Stimulated activated CD8-positive, alpha-beta memory T cell treated with anti-CD3 and anti-CD28 coated beads, Interleukin-2, amount 100 ng/mL, for 1 hour (primary cell): ENCODE data around the gene LGALS7.

Experiments
- DNase-seq, 2 donors: peaks; one replicate each; pipeline ENCODE4 v3.0.0-alpha.2; 2020; ENCODE audit warnings: low read depth in 2 of 2

LGALS7 gene

DNA sequence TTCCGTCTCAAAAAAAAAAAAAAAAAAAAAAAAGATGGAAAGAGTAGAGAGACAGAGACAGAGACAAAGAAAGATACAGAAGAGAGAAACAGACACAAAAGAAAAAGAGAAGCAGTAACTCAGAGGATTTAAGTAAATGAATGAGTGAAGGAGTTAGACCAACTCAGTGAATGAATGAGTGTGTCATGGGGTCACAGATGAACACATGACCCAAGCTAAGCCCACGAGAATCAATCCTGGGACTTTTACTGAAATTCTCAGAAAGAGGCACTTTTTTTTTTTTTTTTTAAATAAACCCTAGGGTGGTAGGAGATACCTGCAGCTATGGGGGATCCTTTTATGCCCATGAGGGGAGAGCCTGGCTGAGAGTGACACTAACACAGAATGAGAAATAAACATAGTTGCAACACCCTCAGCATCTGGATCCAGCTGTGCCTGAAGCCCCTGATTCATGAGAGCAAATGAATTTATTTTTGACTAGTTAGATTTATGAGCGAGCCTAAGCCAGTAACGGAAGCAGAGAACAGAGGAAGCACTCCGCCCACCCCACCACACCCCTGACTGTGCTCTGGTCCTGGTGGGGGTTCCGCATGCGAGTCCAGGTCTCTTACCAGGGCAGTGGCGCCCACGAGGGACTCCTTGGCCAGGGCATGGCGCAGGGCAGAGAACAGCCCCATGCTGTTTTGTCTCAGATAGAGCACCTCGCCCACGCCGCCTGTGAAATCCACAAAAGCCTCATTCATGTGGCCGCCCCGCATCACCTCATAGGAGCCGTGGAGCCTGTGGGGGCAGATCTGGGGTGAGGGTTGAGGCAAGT lies 33.7 kb downstream of the LGALS7 start:
- no peak for DNase-seq

DNA sequence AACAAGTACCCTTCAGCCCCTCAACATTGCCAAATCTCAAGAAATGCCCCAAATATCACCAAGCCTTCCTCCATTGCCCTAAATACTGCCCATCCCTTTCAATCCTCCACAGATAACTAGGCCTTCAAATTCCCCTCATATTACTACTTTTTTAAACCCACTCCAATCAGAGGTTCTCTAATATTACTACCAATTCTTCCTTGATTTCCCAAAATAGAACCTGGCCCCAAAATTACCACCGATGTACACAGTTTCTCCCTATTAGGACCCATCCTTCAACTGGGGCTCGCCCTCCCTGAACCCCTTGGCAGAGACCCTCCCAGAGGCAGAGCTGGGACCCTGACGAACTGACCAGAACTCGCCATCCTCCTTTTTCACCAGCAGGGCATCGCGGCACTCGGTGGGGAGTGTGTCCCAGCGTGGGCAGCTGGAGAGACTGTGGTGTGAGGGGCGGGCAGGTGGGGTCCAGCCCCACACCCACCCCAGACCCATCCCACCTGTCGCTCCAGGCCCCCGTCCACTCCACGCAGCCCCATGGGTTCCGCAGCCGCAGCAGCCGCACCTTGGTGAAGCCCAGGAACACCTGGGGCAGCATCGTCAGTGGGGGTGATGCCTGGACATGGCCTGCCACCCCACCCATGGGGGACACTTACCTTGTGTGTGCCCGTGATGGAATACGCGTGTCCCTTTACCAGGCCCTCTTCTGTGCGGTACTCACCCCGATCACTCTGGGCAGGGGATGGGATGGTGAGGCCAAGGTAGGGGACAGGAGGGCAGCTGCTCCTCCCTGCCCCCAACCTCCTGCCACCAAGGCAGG lies 35.2 kb downstream of the LGALS7 start:
- no peak for DNase-seq

DNA sequence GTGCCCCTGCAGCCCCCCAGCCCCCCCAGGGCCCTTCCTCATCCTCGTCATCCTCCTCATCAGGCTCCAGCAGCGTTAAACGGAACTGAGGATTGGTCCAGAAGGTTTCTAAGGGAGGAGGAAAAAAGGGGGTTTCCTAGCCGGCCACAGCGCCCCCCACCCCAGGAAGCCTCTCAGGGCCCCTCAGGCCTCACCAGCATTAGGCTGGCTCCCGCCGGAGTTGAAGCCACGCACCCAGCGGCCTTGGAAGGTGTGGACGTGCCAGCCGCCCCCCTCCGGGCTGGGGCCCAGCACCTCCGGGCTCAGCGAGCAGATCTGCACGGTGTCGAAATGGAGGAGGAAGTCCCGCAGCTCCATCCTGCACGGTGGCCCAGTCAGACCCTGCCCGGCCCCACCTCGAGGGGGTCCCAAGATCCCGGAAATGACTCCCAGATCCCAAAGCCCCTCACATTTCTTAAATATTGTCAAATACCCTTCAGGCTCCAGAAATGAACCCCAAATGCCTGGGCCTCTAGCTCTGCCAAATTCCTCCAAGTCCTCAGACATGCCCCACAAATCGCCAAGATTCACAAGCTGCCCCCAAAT lies 35.9 kb downstream of the LGALS7 start:
- DNase-seq: no peak

DNA sequence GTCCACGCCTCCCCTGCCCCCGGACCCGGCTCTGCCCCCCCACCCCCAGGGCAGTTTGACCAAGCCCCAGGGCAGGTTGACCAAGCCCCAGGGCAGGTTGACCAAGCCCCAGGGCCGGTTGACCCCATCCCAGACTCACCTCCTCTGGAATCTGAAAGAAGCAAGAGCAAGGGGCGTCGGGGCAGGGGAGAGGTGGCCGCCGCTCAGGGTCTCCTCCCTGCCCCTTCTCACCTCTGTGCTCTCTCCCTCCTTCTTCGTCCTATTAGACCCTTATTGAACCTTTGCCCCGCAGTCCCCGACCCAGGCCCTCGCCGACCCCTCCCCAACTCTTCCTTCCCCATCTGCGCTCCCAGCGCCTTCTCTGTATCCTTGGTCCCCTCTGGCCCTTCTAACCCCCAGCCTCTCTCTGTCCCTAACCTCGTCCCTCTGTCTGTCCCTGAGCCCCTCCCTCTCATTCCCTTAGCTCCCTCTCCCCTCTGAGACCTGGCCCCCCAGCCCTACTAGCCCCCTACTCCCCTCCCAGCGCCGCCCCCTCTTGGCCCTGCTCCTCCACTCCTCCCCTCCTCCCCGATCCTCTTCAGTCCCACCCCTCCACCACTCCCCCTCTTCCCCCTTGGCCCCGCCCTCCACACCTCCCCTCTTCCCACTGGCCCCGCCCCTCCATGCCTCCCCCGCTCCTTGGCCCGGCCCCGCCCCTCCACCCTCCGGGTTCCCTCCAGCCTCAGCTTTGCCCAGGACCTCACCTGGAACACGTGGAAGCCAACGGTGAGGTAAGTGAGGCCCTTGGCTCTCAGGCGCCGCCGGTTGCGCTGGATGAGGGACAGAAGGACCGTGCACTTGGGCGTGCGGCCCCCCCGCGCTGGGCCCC lies 36.7 kb downstream of the LGALS7 start:
- DNase-seq: peak in 1 of 2 donors; percentile 55

DNA sequence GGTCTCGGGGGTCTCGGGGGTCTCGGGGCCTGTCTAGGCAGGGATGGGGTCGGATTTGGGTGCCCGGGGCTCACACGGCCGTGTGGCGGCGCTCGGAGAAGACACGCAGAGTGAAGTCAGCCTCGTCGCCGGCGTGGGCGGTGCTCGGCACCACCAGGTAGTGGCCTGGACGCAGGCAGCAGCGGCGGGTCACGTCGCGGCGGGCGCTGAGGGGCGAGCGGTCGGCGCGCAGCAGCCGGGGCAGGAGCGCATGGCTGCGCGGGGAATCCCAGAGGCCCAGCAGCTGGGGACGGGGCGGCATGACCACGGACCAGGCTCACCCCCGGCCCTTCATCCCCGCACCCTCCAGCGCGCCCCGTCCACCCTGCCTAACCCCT lies 37.3 kb downstream of the LGALS7 start:
- DNase-seq: no peak

DNA sequence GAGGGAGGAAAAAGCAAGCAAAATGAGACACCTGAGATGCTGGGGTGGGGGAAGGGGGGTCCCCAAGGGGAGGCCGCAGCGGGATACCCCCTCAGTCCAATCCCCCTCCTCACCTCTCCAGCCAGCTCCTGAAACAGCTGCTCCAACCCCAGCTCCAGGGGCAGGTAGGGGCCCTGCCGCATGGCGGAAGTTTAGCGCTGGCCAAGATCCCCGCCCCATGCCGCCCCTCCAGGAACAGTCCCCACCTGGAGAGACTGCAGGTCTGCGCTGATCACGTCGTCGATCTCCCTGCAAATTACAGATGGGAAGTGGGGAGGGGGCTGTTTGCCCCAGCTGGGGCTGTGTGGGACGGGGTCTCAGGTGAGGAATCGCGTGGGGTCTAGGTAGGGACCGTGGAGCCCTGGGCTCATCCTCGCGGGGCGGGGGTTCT lies 38.0 kb downstream of the LGALS7 start:
- DNase-seq: no peak

DNA sequence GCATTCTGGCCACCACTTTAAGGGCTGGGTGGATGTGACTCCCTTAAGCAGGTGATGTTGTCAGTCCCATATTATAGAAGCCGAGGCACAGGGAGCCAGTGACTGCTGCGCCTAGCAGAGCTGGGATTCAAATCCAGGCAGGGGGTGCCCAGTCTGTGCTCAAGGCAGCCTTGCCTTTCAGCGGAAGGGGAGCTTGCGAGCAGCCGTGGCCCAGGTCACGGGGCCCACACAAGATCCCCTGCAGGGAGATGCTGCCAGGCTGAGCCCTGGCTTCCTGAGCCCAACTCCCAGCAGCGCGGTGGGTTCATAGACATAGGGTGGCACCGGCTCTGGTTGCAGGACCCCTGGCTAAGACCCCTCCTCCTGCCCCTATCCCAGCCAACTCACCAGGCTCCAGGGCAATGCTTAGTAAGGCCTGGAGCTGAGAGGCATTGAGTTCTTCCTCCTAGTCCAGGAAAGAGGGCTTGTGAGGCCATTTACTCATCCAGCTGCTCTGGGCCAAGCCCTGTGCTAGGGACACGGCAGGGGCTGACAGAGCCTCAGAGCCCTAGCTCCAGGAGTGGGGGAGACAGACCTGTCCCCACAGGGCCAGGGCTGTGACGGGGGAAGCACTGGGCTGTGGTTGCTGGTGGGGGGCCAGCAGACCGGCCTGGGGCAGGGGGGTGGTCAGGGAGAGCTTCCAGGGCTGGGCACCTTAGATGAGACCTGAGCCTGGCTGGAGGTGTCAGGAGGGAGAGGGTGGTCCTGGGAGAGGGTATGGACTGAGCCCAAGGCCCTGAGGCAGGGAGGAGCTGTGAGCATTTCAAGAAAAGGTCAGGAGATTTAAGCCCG lies 38.7 kb downstream of the LGALS7 start:
- no peak for DNase-seq

DNA sequence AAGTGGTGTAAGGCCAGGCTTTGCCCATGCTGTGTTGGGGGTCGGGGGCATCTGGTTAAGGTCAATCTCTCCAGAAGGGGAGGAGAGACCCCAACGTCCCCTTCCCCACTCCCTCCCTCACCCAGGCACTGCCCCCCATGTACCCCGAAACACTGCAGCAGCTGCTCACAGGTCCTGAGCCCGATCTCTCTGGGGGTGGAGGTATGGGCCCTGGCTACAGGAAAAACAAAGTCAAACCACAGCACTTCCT lies 39.2 kb downstream of the LGALS7 start:
- DNase-seq: no peak

DNA sequence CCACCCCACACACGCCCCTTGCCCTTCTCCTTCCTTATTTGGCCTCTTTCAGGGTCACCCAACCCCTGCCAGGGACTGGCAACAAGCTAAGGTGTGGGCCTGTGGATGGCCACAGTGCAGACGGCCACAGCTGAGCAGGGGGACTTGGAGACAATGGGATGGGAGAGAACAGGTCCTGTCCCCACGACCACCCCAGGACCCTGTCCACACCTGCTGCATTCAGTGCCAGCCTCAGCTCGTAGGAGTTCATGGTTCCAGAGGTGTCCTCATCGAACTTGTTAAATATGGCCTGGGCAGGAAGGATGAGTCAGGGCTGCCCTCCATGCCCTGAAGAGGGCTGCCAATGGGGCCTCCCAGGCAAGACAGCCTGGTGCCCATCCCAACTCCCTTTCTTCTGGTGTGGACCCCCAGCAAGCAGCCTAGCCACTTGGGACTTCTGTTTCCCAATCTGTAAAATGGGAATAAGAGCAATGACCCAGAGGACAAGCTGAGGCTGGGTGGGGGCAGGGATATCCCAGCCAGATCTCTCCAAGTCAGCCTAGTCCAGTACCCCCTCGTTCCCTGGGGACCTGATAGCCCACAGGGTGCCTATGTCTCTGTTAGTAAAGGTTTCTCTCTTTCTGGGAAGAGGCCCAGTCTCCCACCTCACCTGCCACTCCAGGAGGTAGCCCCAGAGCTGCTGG lies 39.7 kb downstream of the LGALS7 start:
- no peak for DNase-seq

DNA sequence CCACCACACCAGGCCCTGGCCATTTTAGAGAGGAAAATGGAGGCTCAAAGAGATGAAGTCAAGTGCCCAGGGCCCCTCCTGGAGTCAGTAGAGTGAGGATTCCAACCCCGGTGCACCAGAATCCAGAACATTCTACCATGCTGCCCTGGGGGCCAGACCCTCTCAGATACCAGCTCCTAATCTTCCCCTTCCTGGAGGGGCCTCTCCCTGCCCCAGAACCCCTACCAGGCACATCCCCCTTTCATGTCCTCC lies 40.1 kb downstream of the LGALS7 start:
- DNase-seq: no peak

DNA sequence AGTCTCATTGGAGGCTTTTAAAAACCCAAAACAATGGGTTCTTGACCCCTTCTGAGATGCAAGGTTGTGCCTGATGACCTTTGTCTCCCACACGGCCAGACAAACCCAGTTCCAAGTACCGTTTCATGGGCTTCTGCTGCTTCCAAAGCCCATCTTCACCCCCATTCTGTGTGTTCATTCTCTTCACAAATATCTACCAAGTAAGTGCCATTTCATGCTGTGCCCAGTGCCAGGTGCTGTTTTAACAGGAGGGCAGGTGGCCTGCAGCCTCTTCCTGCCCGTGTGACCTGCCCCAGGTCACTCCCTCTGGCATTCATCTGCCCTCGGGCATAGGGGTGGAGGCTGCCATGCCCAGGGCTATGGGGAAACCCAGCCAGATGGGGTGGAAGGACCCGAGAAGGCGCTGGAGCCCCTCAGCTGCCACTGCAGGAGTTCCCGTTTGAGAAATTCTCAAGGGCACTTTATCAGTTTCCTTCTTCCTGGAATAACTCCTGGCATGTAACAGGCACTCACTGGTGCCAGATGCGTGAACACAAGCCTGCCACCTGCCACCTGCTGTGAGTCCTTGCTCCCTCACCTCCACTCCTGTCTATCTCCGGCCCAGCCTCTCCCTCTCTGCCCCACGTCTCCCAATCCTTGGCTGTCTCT lies 41.5 kb downstream of the LGALS7 start:
- DNase-seq: no peak

DNA sequence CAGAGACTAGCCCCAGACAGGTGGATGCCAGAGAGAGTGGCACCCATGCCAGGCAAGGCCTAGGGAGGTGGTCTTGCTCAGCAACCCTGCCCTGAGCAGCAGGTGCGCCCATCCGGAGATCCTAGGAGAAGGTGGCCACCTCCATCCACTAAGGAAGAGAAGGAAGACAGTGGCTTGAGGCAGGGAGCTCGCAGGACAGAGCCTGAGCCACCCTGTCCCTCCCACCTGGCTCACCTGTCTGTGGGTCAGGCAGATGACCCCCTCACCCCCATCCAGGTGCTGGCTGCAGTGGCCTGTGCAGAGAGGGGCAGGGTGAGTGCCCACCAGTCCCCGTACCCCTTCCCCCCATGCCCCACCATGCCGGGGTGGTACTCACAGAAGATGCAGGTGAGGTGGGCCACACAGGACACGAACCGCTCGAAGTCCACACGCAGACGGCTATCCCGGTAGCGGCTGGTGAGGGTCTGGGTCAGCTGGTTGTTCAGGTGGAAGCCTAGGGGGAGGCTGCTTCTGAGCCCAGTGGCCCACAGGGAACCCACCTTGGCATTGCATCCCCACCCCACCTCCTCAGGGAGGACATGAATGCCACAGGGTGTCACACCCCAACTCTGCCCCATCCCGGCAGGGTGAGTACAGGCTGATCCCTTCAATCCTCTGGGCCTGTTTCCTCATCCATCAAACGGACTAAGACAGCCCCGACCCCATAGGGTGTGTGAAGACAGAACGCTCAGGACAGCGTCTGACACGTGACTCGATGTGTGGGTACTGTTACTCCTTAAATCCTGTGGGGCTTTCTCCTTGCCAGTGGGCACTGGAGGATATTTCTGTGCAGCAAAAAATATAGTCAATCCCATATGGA lies 42.4 kb downstream of the LGALS7 start:
- DNase-seq: no peak

DNA sequence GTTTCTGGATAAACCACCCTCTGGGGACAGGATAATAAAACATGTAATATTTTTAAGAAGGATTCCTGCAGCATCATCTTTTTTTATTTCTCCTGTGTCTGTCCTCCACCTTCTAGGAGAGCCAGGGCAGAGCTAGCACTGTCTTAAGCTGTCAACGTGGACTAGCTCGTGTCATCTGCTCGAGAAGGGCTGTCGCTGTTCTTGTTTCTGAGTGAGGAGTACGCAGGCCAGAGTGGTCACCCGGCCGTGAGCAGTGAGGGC lies 42.9 kb downstream of the LGALS7 start:
- no peak for DNase-seq

DNA sequence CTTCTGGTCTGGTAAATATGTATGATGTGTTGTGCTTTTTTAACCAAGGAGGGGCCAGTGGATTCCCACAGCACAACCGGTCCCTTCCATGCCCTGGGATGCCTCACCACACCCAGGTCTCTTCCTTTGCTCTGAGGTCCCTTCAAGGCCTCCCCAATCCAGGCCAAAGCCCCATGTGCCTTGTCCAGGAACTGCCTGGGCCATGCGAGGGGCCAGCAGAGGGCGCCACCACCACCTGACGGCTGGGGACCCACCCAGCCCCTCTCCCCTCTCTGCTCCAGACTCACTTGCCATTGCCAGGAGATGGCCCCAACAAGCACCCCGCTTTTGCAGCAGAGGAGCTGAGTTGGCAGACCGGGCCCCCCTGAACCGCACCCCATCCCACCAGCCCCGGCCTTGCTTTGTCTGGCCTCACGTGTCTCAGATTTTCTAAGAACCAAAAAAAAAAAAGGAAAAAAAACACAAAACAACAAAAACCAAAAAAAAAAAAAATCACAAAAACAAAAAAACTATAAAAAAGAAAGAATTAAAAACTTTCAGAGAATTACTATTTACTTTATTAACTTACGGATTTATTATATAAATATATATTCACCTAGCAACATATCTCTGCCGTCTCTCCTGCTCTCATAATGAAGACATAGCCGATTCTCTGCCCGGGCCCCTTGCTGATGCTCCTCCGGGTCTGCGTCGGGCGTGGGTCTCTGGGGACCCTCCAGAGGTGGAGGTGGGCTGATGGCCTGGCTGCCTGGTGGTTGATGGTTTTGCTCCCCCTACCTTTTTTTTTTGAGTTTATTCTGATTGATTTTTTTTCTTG lies 43.5 kb downstream of the LGALS7 start:
- DNase-seq: peak; percentile 56 to 67

DNA sequence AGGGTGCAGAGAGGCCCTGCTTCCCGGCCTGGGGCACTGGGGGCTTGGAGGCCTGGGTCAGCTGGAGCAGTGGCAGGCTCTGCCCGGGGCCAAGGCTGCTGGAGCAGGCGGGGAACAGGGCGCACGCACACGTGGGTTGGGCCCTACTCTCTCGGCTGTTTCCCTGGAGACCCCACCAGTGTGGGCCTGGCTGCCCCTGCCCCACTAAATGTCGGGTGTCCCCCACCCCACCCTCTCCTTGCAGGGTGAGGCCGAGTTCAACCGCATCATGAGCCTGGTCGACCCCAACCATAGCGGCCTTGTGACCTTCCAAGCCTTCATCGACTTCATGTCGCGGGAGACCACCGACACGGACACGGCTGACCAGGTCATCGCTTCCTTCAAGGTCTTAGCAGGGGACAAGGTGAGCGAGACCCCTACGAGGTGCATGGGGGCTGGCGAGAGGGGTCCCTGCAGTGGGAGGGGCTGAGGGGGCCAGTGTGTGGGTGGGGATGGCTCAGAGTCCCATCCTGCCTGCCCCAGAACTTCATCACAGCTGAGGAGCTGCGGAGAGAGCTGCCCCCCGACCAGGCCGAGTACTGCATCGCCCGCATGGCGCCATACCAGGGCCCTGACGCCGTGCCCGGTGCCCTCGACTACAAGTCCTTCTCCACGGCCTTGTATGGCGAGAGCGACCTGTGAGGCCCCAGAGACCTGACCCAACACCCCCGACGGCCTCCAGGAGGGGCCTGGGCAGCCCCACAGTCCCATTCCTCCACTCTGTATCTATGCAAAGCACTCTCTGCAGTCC lies 44.4 kb downstream of the LGALS7 start:
- no peak for DNase-seq

DNA sequence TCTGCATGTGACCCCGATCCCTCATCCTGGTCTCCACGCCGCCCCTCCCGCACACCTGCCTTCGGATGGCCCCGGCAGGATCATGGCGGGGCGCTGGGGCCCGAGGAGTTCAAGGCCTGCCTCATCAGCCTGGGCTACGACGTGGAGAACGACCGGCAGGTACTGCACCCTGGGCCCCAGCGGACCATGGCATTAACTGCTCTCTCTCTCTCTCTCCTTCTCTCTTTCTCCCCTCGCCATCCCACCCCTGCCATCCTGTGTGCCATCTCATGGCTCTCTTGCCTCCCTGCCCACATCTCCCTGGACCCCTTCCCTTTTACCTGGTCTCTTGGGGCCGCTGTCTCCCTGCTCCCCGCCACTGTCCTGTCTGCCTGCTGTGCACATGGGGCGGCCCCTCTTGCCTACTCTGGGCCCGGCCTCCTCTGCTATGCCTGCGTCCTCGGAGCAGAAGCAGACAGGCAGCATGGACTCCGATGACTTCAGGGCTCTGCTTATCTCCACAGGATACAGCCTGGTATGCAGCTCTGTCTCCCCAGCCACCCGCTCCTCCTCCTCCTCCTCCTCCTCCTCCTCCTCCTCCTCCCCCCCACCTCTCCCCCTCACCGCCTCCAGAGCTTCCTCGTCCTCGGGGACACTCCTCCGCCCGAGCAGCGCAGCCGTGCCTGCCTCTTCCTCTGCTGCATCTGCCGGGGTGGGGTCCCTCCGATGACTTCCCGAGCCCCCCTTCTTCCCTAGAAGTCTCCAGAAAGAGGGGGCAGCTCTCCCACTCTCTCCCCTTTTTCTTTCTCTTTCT lies 45.3 kb downstream of the LGALS7 start:
- DNase-seq: no peak

DNA sequence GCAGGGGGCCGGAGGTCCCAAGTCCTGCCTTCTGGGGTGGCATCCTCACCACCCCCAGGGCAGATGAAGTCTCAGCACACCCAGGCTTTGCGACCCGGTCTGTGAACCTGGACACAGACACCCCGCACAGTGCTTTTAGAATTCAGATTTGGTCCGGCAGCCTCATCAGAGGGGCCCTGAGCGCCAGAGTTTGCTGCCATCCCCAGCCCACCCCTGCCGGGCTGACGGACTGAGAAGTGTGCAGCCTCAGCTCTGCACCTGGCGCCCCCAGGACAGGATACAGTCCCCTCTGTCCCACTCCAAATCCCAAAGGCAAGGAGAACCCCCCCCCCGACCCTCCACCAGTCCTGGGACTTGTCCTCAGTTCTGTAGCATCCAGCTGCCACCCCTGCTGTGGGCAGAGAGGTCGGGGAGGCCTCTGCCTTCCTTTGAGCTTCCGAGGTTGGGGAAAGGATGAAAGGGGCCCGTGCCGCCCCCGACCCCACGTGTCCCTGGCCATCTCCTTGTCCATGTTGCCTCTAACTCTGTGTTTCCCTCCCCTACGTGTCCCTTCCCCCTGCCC lies 45.9 kb downstream of the LGALS7 start:
- DNase-seq: no peak
